Measurements from ENCODE around the gene ZNF438. TPM values are rescaled to one million over a fixed set of nuclear protein-coding genes. Genes with fewer than 3 reads are reported as not detected.
A peak's percentile ranks its signal among the peaks of the same experiment; 100 is the strongest.

ZNF438 gene
- total RNA-seq, 2 donors from 2014 or later, result 1.5 to 10.1 TPM

DNA sequence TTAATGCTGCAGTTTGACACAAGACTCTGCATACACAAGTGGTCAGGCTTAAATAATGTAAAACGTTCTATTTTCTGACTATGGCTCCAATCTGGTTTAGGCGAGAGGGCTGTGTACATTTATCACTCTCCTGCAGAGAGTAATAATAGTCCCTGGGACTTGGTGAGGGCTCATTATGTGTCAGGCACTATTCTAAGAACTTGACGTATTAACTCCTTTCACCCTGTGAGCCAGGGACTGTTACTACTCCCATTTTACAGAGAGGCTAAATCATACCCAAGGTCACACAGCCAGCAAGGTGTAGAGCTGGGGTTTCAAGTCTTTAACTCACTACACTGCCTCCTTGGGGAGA is 214.9 kb downstream of the ZNF438 start:
- Histone ChIP-seq H3K27ac (peak overlapping the region in 1 of 2 donors; percentile 17), H3K27me3 (replicated peaks; ENCODE audit: insufficient read depth) (no peaks in the 10 kb centered on the region), H3K36me3 (no peaks in the 10 kb centered on the region), H3K9me3 (no peaks in the 10 kb centered on the region), H3K4me3 (no peak overlapping the region), H3K4me1 (replicated peaks) (peaks cover 10% of the 10 kb centered on the region)
- TF ChIP-seq POLR2AphosphoS5 (IDR thresholded peaks at IDR 0.05) (no peak), POLR2A (IDR thresholded peaks at IDR 0.05) (no peak)
- TF ChIP-seq, protein P1, sequence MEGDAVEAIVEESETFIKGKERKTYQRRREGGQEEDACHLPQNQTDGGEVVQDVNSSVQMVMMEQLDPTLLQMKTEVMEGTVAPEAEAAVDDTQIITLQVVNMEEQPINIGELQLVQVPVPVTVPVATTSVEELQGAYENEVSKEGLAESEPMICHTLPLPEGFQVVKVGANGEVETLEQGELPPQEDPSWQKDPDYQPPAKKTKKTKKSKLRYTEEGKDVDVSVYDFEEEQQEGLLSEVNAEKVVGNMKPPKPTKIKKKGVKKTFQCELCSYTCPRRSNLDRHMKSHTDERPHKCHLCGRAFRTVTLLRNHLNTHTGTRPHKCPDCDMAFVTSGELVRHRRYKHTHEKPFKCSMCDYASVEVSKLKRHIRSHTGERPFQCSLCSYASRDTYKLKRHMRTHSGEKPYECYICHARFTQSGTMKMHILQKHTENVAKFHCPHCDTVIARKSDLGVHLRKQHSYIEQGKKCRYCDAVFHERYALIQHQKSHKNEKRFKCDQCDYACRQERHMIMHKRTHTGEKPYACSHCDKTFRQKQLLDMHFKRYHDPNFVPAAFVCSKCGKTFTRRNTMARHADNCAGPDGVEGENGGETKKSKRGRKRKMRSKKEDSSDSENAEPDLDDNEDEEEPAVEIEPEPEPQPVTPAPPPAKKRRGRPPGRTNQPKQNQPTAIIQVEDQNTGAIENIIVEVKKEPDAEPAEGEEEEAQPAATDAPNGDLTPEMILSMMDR (IDR thresholded peaks at IDR 0.05), result no peak
- DNase-seq (ENCODE audit: low spot score), result no peak
- WGBS, result 68% methylated on average over 3 of the region's 3 CpGs
- intact Hi-C loops (cut with DNase I), result no loop called here

DNA sequence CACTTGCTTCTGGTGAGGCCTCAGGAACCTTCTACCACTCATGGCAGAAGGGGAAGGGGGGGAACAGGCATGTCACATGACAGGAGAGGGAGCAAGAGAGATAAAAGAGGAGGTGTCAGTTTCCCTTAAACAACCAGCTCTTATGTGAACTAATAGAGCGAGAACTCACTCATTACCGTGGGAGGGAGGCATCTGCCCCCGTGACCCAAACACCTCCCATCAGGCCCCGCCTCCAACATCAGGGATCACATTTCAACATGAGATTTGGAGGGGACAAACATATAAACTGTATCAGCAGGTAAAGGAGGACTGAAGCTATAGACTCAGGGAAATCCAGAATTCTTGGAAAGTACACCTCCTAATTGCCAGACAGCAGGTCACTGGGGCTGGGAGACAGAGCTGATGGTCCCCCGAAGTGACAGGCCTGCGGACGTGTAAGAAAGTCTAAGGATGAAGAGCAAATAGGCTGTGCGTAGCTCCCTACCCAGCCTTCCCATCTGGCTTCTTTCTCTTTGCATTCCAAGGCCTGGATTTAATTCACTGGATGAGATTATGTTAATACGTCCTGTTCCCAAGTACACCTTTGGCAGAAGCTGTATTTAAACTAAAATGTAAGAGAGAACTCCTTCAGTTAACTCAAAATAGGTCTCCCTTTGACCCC is 215.4 kb downstream of the ZNF438 start:
- WGBS, result 60% methylated on average over 9 of the region's 9 CpGs
- no peak for DNase-seq (ENCODE audit: low spot score)
- H3K27ac ChIP-seq, result peak overlapping the region in 1 of 2 donors; percentile 17
- H3K4me1 ChIP-seq (replicated peaks), result peaks cover 15% of the 10 kb centered on the region
- no peak overlapping the region for H3K4me3 ChIP-seq
- H3K27me3 ChIP-seq (replicated peaks; ENCODE audit: insufficient read depth), result no peaks in the 10 kb centered on the region
- H3K36me3 ChIP-seq, result no peaks in the 10 kb centered on the region
- intact Hi-C loops (cut with DNase I), result no loop called here
- H3K9me3 ChIP-seq, result no peaks in the 10 kb centered on the region
- TF ChIP-seq, protein P1 (IDR thresholded peaks at IDR 0.05), result no peak
- TF ChIP-seq POLR2A (IDR thresholded peaks at IDR 0.05) (no peak), POLR2AphosphoS5 (IDR thresholded peaks at IDR 0.05) (no peak)

DNA sequence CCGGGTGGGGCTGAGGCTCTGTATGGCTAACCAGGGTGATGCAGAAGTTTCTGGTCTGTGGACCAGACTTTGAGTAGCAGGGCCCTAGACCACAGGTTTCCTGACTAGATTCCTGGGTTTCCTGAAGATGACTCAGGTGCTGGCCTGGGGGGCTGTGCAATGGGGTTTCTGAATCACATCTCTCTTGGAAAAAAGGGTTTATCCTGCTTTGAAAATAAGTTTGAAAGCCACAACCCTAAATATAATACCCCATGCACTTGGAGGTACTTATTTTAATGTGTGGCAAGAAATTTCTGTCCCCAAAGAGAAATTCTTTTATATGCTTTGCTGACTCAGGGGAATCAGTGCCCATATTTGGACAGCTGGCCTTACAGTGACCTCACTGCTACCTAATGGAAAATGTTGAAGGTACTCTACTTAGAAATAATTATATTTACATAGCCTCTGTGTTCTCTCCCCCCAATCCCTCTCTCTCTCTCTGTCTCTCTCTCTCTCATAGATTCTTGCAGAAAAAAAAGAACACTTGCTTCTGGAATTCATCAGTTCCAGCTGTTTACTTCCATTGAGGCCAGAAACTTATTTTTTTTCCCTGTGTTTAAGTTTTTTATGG is 217.7 kb downstream of the ZNF438 start:
- H3K27ac ChIP-seq, result no peak overlapping the region
- peaks cover 16% of the 10 kb centered on the region for H3K4me1 ChIP-seq (replicated peaks)
- no peaks in the 10 kb centered on the region for H3K36me3 ChIP-seq
- DNase-seq (ENCODE audit: low spot score), result no peak
- H3K27me3 ChIP-seq (replicated peaks; ENCODE audit: insufficient read depth), result no peaks in the 10 kb centered on the region
- TF ChIP-seq, protein P1 (IDR thresholded peaks at IDR 0.05), result no peak
- TF ChIP-seq POLR2AphosphoS5 (IDR thresholded peaks at IDR 0.05), result no peak
- TF ChIP-seq POLR2A (IDR thresholded peaks at IDR 0.05), result no peak
- H3K4me3 ChIP-seq, result no peak overlapping the region
- no peaks in the 10 kb centered on the region for H3K9me3 ChIP-seq
- intact Hi-C loops (cut with DNase I), result no loop called here
- 100% methylated on average over 1 of the region's 1 CpG for WGBS

DNA sequence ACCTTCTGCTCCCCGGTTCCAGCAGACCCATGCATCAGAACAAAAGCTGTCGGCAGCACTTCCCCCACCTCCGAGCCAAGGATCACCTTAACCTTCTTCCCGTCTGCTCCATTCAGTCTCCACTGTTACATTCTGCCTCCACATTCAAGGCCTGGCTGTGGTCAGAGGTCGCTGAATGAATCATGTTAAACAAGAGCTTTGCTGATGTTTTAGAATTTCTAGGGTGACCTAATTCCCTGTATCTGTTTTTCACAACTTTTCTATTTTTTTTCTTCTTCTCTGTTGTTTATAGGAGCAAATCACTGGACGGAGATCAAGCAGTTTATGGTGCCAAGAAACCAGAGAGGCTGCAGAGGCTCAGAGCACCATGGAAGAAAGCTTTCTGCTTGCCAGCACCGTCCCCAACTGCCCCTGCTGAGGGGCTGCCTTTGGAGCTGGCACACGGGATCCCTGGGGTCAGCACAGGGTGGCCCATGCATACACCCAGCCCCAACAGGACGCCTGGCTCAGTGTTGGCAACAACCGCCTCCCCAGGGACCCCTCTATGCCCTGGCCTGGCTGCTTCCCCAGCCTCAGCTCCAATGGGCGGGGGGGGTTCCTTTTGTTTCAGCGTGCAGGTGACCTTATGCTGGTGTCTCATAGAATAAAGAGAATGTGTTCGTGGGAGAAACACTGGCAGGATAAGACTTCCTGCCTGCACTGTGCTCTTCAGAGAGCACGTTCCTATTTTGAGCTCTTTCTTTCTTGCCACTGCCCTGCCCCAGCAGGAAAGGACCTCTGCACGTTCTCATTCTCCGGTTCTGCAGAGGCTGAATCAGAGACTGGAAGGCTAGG is 219.4 kb downstream of the ZNF438 start:
- Histone ChIP-seq H3K27me3 (replicated peaks; ENCODE audit: insufficient read depth) (no peaks in the 10 kb centered on the region), H3K9me3 (no peaks in the 10 kb centered on the region), H3K4me1 (replicated peaks) (peaks cover 16% of the 10 kb centered on the region), H3K36me3 (no peaks in the 10 kb centered on the region), H3K27ac (peak overlapping the region; percentile 40 to 46), H3K4me3 (no peak overlapping the region)
- DNase-seq (ENCODE audit: low spot score), result peak; percentile 19
- 6% methylated on average over 16 of the region's 16 CpGs for WGBS
- TF ChIP-seq, protein P1 (IDR thresholded peaks at IDR 0.05), result no peak
- TF ChIP-seq POLR2A (IDR thresholded peaks at IDR 0.05) (no peak), POLR2AphosphoS5 (IDR thresholded peaks at IDR 0.05) (no peak)
- intact Hi-C loops (cut with DNase I), result no loop called here

Data from prostate gland (tissue), 2 donors.